AG09319 (cell line): ENCODE results near the gene SH3GL1.

Source experiments
- DNase-seq: peaks from one replicate; pipeline ENCODE4 v3.0.0-alpha.2; 2010; ENCODE audit warnings: low read depth; ENCODE audit errors: extremely low read depth
- CTCF ChIP-seq: IDR thresholded peaks from 2 replicates; pipeline ENCODE4 v1.5.1; 2011; ENCODE audit warnings: low read depth, mild to moderate bottlenecking, inconsistent platforms, low read length, moderate library complexity

SH3GL1 gene

GRCh38 chr19:4415352-4415751 lies 15.0 kb upstream of the SH3GL1 start:
- no peak for TF ChIP-seq CTCF
- DNase-seq: no peak

GRCh38 chr19:4414800-4415321 lies 14.5 kb upstream of the SH3GL1 start:
- peak; percentile 14 for TF ChIP-seq CTCF
- no peak for DNase-seq

- no peak for TF ChIP-seq CTCF
- DNase-seq: no peak
These were observed 13.9 kb upstream of the SH3GL1 start for GRCh38 chr19:4414144-4414799.

GRCh38 chr19:4413588-4413987 lies 13.2 kb upstream of the SH3GL1 start:
- TF ChIP-seq CTCF: no peak
- no peak for DNase-seq

- no peak for TF ChIP-seq CTCF
- DNase-seq: no peak
These were observed 9.0 kb upstream of the SH3GL1 start for GRCh38 chr19:4409123-4409933.

GRCh38 chr19:4406626-4407025 lies 6.3 kb upstream of the SH3GL1 start:
- no peak for TF ChIP-seq CTCF
- no peak for DNase-seq

- TF ChIP-seq CTCF: no peak
- DNase-seq: no peak
These were observed 5.6 kb upstream of the SH3GL1 start for GRCh38 chr19:4405977-4406376.
